H1 (cell line): Measurements from ENCODE around the gene RELL2. TPM values are rescaled to one million over a fixed set of nuclear protein-coding genes. Genes with fewer than 3 reads are reported as not detected.

ENCODE experiments used
- CTCF ChIP-seq, 3 experiments: IDR thresholded peaks; 1 replicate in 2 of 3; 2 replicates in 1 of 3; pipeline versions ENCODE4 v1.5.1 to v1.6.1; 2011; ENCODE audit warnings: low read length in 3 of 3, mild to moderate bottlenecking in 3 of 3, inconsistent platforms in 2 of 3, low read depth in 1 of 3, moderate library complexity in 1 of 3; ENCODE audit not compliant: insufficient read depth in 1 of 3; ENCODE audit errors: control extremely low read depth in 1 of 3
- KDM4A ChIP-seq: IDR thresholded peaks from one replicate; pipeline ENCODE4 v1.7.1; 2012; ENCODE audit warnings: low read depth, mild to moderate bottlenecking, moderate library complexity, low read length, inconsistent platforms; ENCODE audit not compliant: severe bottlenecking
- NANOG ChIP-seq: IDR thresholded peaks from 2 replicates; pipeline ENCODE4 v1.6.1; 2011; ENCODE audit warnings: low read length, low read depth, mild to moderate bottlenecking, inconsistent platforms; ENCODE audit not compliant: insufficient read depth, poor library complexity, severe bottlenecking
- POLR2A ChIP-seq, 2 experiments: IDR thresholded peaks; 1 replicate in 1 of 2; 2 replicates in 1 of 2; pipeline ENCODE4 v1.6.1; 2011; ENCODE audit warnings: low read depth in 2 of 2, low read length in 2 of 2, mild to moderate bottlenecking in 2 of 2; ENCODE audit errors: control extremely low read depth in 1 of 2
- YY1 ChIP-seq: IDR thresholded peaks from 2 replicates; pipeline ENCODE4 v1.6.1; 2011; ENCODE audit warnings: low read depth, mild to moderate bottlenecking, low read length
- polyA plus RNA-seq, 7 experiments: library from polyadenylated mRNA; depleted of rRNA in 3 of 7; stranded (reverse) in 5 of 7; unstranded in 2 of 7; fragments of >200 nt in 5 of 7; fragments of 200-250 nt in 2 of 7; gene quantifications; 1 replicate in 5 of 7; 2 replicates in 1 of 7; 4 replicates in 1 of 7; pipeline versions ENCODE4 v1.2.1 to v1.2.3, GENCODE V29; 2011 to 2013; ENCODE audit warnings: missing spikeins in 2 of 7, mixed read lengths in 2 of 7
- total RNA-seq: library from RNA; stranded (reverse); fragmentation: NEBNext Ultra II Directional; extraction: Animal tissue kit (Norgen Biotek cat#: 25700); gene quantifications from 2 replicates; pipeline ENCODE4 v1.2.1, GENCODE V29; 2021

The RELL2 gene
- total and polyA plus RNA-seq, 2 of the 8 experiments (the other 6 are each of a cell fraction or from before 2014, with no cell fraction given), result 18.6 to 23.7 TPM

GRCh38 chr5:141638771-141639170, 2.0 kb downstream of the RELL2 start (continued):
- no peak for TF ChIP-seq CTCF (IDR thresholded peaks at IDR 0.05; ENCODE audit: control extremely low read depth in 1 of 3, insufficient read depth in 1 of 3, low read depth in 1 of 3, low read length in 3 of 3)
- TF ChIP-seq NANOG, result no peak
- TF ChIP-seq POLR2A (IDR thresholded peaks at IDR 0.05; ENCODE audit: control extremely low read depth in 1 of 2, low read depth in 2 of 2, low read length in 2 of 2), result no peak
- no peak for TF ChIP-seq KDM4A
- TF ChIP-seq YY1, result no peak
- TF ChIP-seq, all 59 proteins: peak for 0
